Esophagus muscularis mucosa (tissue), 4 donors: Measurements from ENCODE around the gene SUPT4H1. TPM values are rescaled to one million over a fixed set of nuclear protein-coding genes. Genes with fewer than 3 reads are reported as not detected.

ENCODE experiments used
- DNase-seq: peaks from one replicate; pipeline ENCODE4 v3.0.0-alpha.2; 2017; ENCODE audit errors: extremely low spot score
- H3K27ac ChIP-seq, 4 donors: fragments of 200-600 bp; sonication (generic); replicated peaks in 1 of 4; 1 replicate in 3 of 4; 2 replicates in 1 of 4; pipeline ENCODE4 v1.5.1; 2016 to 2019; ENCODE audit warnings: mild to moderate bottlenecking in 1 of 4
- H3K27me3 ChIP-seq, 4 donors: fragments of 200-600 bp; sonication (generic); one replicate each; pipeline versions ENCODE4 v1.5.1 to v1.6.0; 2016 to 2019
- H3K36me3 ChIP-seq, 4 donors: fragments of 200-600 bp; sonication (generic); one replicate each; pipeline ENCODE4 v1.5.1; 2016 to 2019
- H3K4me1 ChIP-seq, 4 donors: fragments of 200-600 bp; sonication (generic); one replicate each; pipeline ENCODE4 v1.5.1; 2016 to 2019
- H3K4me3 ChIP-seq, 4 donors: fragments of 200-600 bp; sonication (generic); 1 replicate in 2 of 4; 2 replicates in 2 of 4; pipeline ENCODE4 v1.5.1; 2016 to 2019; ENCODE audit warnings: mild to moderate bottlenecking in 4 of 4, moderate library complexity in 1 of 4
- H3K9me3 ChIP-seq, 4 donors: fragments of 200-600 bp; sonication (generic); 1 replicate in 3 of 4; 2 replicates in 1 of 4; pipeline ENCODE4 v1.5.1; 2016 to 2019
- EP300 ChIP-seq: sonication (generic); formaldehyde crosslinking; IDR thresholded peaks from one replicate; pipeline ENCODE4 v1.6.1; 2017; ENCODE audit warnings: antibody characterized with exemption
- POLR2A ChIP-seq: fragments of 450-650 bp; IDR thresholded peaks from one replicate; pipeline ENCODE4 v1.6.1; 2017; ENCODE audit warnings: antibody characterized with exemption, moderate library complexity, mild to moderate bottlenecking, low read depth
- POLR2AphosphoS5 ChIP-seq, 2 donors: sonication (generic); formaldehyde crosslinking; IDR thresholded peaks; one replicate each; pipeline ENCODE4 v1.6.1; 2017; ENCODE audit warnings: antibody characterized with exemption in 2 of 2
- WGBS: methylation state at CpG from one replicate; pipeline ENCODE4 v1.1.5; 2018; 5-methylcytosine and 5-hydroxymethylcytosine counted together
- intact Hi-C: fragments of 100-400 bp; cut with DNase I; formaldehyde crosslinking; loops from one replicate; pipeline ENCODE4 v1.15.1; 2023
- total RNA-seq, 4 donors: library from RNA; depleted of rRNA; stranded (reverse); fragments of >200 nt; gene quantifications; one replicate each; pipeline versions ENCODE4 v1.1.0 to v1.2.1, GENCODE V29; 2016
- TF ChIP-seq, protein P1 (sequence below), 3 experiments: fragments of 200-600 bp in 2 of 3; fragments of 450-650 bp in 1 of 3; sonication (generic) in 2 of 3; IDR thresholded peaks; one replicate each; pipeline ENCODE4 v1.5.1; 2017 to 2019; ENCODE audit warnings: antibody characterized with exemption in 3 of 3, mild to moderate bottlenecking in 2 of 3, moderate library complexity in 1 of 3

Gene SUPT4H1
- total RNA-seq, 4 donors from 2014 or later = 35.3 to 59.6 (median 47.0) TPM

DNA sequence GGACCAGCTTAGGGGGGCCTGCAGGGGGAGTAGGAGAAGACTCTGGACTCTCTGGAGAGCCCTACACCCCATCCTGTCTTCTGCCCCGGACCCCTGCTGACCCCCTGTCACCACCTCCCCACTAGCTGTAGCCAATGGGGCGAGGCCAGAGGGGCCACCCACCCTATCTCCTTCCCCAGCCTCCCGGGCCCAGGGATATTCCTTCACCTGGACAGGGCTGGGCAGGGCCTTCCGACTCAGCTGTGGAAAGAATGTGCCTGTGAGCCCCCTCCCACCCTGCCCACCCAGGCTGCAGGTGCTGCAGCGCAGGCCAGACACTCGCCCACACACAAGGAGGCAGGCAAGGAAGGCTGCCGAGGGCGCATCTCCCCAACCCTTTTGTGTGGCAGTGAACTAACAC lies 46.4 kb downstream of the SUPT4H1 start:
- Histone ChIP-seq H3K4me3 (no peak overlapping the region), H3K27ac (no peak overlapping the region), H3K27me3 (no peaks in the 10 kb centered on the region), H3K4me1 (peaks cover 0 to 6% (median 0%) of the 10 kb centered on the region in 4 donors), H3K9me3 (no peaks in the 10 kb centered on the region), H3K36me3 (peaks cover 0 to 56% (median 14%) of the 10 kb centered on the region in 4 donors)
- TF ChIP-seq, protein P1, sequence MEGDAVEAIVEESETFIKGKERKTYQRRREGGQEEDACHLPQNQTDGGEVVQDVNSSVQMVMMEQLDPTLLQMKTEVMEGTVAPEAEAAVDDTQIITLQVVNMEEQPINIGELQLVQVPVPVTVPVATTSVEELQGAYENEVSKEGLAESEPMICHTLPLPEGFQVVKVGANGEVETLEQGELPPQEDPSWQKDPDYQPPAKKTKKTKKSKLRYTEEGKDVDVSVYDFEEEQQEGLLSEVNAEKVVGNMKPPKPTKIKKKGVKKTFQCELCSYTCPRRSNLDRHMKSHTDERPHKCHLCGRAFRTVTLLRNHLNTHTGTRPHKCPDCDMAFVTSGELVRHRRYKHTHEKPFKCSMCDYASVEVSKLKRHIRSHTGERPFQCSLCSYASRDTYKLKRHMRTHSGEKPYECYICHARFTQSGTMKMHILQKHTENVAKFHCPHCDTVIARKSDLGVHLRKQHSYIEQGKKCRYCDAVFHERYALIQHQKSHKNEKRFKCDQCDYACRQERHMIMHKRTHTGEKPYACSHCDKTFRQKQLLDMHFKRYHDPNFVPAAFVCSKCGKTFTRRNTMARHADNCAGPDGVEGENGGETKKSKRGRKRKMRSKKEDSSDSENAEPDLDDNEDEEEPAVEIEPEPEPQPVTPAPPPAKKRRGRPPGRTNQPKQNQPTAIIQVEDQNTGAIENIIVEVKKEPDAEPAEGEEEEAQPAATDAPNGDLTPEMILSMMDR (IDR thresholded peaks at IDR 0.05) = no peak
- no peak for TF ChIP-seq POLR2AphosphoS5 (IDR thresholded peaks at IDR 0.05)
- TF ChIP-seq EP300 = no peak
- TF ChIP-seq POLR2A = no peak
- intact Hi-C loops = no loop called here
- peak; percentile 72 for DNase-seq
- WGBS = 87% methylated on average over 3 of the region's 8 CpGs

DNA sequence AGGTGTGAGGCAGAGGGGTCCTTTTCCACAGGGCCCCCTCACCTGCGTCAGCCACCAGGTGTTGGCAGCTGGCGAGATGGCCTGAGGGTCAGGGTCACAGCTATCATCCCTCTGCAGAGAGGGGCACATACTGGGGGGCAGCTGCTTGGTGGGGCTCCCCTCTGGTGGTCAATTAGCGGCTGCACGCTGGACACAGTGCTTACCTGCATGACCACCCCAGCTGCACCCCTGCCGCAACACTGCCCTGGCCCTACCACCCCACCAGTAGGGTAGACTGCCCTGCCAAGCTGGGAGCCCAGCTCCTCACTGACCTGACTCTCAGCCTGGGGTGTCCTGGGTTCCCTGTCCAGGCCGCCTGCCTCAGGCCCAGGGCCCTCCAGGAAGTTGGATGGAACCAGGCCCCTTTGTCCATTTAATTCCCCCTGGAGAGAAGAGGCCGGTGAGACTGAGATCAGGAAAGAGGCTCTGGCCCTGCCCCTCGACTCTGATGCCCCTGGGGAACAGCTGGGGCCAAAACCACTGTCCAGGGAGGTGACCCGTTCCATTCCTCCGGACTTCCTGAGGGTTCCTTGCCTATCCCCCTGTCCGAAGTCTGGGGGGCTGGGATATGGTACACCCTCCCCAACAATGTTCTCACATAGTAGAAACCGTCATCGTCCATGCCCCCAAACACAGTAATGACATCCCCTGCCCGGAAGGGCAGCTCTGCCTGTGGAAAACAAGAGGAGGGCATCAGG lies 47.1 kb downstream of the SUPT4H1 start:
- no peak overlapping the region for H3K4me3 ChIP-seq
- H3K4me1 ChIP-seq = peaks cover 0 to 6% (median 0%) of the 10 kb centered on the region in 4 donors
- peak; percentile 62 for DNase-seq
- H3K27me3 ChIP-seq = no peaks in the 10 kb centered on the region
- intact Hi-C loops = no loop called here
- no peaks in the 10 kb centered on the region for H3K9me3 ChIP-seq
- H3K36me3 ChIP-seq = peaks cover 0 to 49% (median 12%) of the 10 kb centered on the region in 4 donors
- WGBS = 85% methylated on average over 10 of the region's 14 CpGs
- H3K27ac ChIP-seq = no peak overlapping the region
- TF ChIP-seq, protein P1 (IDR thresholded peaks at IDR 0.05) = no peak
- no peak for TF ChIP-seq EP300
- no peak for TF ChIP-seq POLR2AphosphoS5 (IDR thresholded peaks at IDR 0.05)
- TF ChIP-seq POLR2A = no peak

DNA sequence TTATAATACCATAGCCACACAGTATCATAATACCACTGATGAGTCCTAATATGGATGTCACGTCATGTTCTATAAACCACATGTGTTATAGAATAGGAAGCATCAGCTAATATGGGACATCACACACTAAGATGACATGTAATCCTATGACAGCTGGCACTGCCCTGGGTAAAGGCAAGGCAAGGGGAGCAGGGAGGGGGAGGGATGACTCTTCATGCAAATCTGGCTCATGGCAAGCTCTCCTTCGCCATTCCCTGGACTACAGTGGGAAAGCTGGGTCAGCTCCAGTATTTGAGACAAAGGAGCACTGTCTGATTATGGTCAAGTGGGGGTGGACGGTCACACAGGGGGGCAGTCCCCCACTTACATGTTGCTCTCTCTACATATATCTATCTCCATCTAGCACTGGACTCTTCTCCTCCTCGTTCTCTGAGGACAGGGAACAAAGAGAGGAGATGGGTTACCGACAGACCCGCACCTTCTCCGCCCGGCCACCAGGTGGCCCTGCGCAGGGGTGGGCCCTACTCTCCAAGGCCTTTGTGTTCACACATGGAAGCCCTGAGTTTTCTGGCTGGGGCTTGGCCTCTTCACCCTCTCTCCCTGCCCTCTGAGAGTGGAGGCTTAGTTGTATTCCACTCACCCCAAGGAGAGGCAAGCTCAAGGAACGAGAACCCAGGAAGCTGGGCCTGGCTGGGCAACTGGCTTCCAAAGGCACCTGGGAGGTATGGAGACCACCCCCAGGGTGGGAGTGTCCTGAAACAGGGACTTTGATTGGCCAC lies 47.8 kb downstream of the SUPT4H1 start:
- 37% methylated on average over 8 of the region's 10 CpGs for WGBS
- no peaks in the 10 kb centered on the region for H3K9me3 ChIP-seq
- no peak for TF ChIP-seq POLR2AphosphoS5 (IDR thresholded peaks at IDR 0.05)
- TF ChIP-seq, protein P1 (IDR thresholded peaks at IDR 0.05) = peak; percentile 45 to 67 (median 51)
- no peaks in the 10 kb centered on the region for H3K27me3 ChIP-seq
- intact Hi-C loops = no loop called here
- H3K4me1 ChIP-seq = peaks cover 0 to 6% (median 0%) of the 10 kb centered on the region in 4 donors
- H3K36me3 ChIP-seq = peaks cover 0 to 41% (median 9%) of the 10 kb centered on the region in 4 donors
- DNase-seq = peak; percentile 86
- no peak overlapping the region for H3K4me3 ChIP-seq
- H3K27ac ChIP-seq = no peak overlapping the region

DNA sequence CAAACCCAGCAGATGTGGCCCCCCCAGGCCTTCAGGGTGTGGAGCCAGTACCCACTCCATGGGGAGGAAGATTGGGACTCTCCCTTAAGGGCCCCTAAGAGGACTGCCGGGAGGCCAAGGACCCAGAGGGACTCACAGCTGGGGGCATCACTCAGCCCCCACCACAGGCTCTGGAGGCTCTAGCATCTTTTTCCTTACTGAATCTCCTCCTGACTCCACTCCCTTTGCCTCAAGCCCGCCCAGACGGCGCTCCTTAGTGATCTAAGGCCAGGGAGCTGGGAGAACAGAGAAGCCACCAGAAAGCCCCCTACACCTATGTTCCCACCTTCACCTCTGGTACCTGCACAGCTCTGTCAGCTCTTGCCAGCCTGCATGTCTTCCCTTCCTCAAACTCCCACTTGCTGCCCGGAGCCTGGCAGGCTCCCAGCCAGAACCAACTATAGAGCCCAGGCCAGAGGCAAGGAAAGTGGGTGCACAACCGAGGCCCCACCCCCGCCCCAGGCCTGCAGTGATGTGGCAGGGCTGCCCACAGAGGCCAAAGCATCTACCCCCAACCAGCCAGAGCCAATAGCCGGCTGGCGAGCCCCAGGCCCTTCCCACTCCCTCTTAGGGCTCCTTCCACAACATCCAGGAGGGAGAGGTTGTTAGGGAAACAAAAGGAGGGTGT lies 48.9 kb downstream of the SUPT4H1 start:
- no peak overlapping the region for H3K4me3 ChIP-seq
- TF ChIP-seq POLR2A (no peak), POLR2AphosphoS5 (IDR thresholded peaks at IDR 0.05) (no peak), EP300 (no peak)
- TF ChIP-seq, protein P1 (IDR thresholded peaks at IDR 0.05) = no peak
- WGBS = 83% methylated on average over 9 of the region's 9 CpGs
- no peaks in the 10 kb centered on the region for H3K27me3 ChIP-seq
- peaks cover 0 to 35% (median 9%) of the 10 kb centered on the region in 4 donors for H3K36me3 ChIP-seq
- intact Hi-C loops = no loop called here
- no peak overlapping the region for H3K27ac ChIP-seq
- no peaks in the 10 kb centered on the region for H3K9me3 ChIP-seq
- DNase-seq = peak; percentile 72
- H3K4me1 ChIP-seq = peaks cover 0 to 6% (median 0%) of the 10 kb centered on the region in 4 donors
